Panc1 (cell line): ENCODE data around the gene TSPAN5. TPM values are rescaled to one million over a fixed set of nuclear protein-coding genes. Genes with fewer than 3 reads are reported as not detected.

ENCODE experiments used
- ATAC-seq: fragments of 200-7000 bp; cut with Tn5 transposase; 2 replicates; pipeline ENCODE4 v1.9.1; 2020; ENCODE audit warnings: mild to moderate bottlenecking, moderate library complexity
- BruUV-seq: library from RNA; stranded (reverse); fragments of 400-500 nt; replicated peaks from 2 replicates; lab custom pipeline; 2021; lab: Mats Ljungman, UMichigan
- CTCF ChIA-PET: fragments of 300-600 bp; sonication (Branson Sonifier 250); formaldehyde crosslinking; loops from one replicate; lab custom pipeline; 2022; ENCODE audit warnings: antibody characterized with exemption; lab: Charles Lee
- POLR2A ChIA-PET: fragments of 300-600 bp; sonication (Branson Sonifier 250); formaldehyde crosslinking; loops from one replicate; lab custom pipeline; 2022; ENCODE audit warnings: antibody characterized with exemption; lab: Charles Lee
- DNase-seq: peaks from one replicate; pipeline ENCODE4 v3.0.0-alpha.2; 2010; ENCODE audit warnings: low read depth, low spot score
- H3K27ac ChIP-seq: 2 replicates; pipeline ENCODE4 v1.5.1; 2011; ENCODE audit warnings: mild to moderate bottlenecking, low read length, inconsistent platforms
- H3K27me3 ChIP-seq: fragments of 200-500 bp; sonication (Bioruptor generic); 2 replicates; pipeline ENCODE4 v1.6.0; 2014; ENCODE audit warnings: low read length, inconsistent platforms; ENCODE audit not compliant: control insufficient read depth, insufficient read depth
- H3K36me3 ChIP-seq: fragments of 200-500 bp; sonication (Bioruptor generic); 2 replicates; pipeline ENCODE4 v1.5.1; 2014; ENCODE audit warnings: inconsistent platforms, mild to moderate bottlenecking, low read length, moderate library complexity; ENCODE audit not compliant: control insufficient read depth, insufficient read depth
- H3K4me1 ChIP-seq: 2 replicates; pipeline ENCODE4 v1.5.1; 2011; ENCODE audit warnings: inconsistent platforms, mild to moderate bottlenecking, low read length, moderate library complexity; ENCODE audit not compliant: control insufficient read depth, insufficient read depth
- H3K4me3 ChIP-seq, 2 experiments: 2 replicates each; pipeline ENCODE4 v1.5.1; 2011 to 2012; ENCODE audit warnings: low read depth in 2 of 2, low read length in 2 of 2, mild to moderate bottlenecking in 2 of 2, inconsistent platforms in 1 of 2, moderate library complexity in 1 of 2
- H3K9me3 ChIP-seq: fragments of 200-500 bp; sonication (Bioruptor generic); 2 replicates; pipeline ENCODE4 v1.5.1; 2014; ENCODE audit warnings: low read depth, mild to moderate bottlenecking, inconsistent platforms, low read length, moderate library complexity; ENCODE audit not compliant: control insufficient read depth, insufficient read depth
- CTCF ChIP-seq: fragments of 450-650 bp; IDR thresholded peaks from 2 replicates; pipeline ENCODE4 v1.5.1; 2017; ENCODE audit warnings: mild to moderate bottlenecking
- POLR2AphosphoS5 ChIP-seq: IDR thresholded peaks from 2 replicates; pipeline ENCODE4 v1.6.1; 2012; ENCODE audit warnings: mild to moderate bottlenecking, low read depth, low read length, moderate library complexity
- REST ChIP-seq, 2 experiments: IDR thresholded peaks; 2 replicates each; pipeline ENCODE4 v1.6.1; 2011 to 2012; ENCODE audit warnings: low read depth in 2 of 2, control low read depth in 1 of 2, low read length in 1 of 2, mild to moderate bottlenecking in 1 of 2, moderate library complexity in 1 of 2; ENCODE audit not compliant: insufficient read depth in 1 of 2
- SIN3A ChIP-seq: IDR thresholded peaks from 2 replicates; pipeline ENCODE4 v1.6.1; 2012; ENCODE audit warnings: low read depth, mild to moderate bottlenecking, low read length, moderate library complexity, borderline replicate concordance; ENCODE audit not compliant: insufficient read depth
- TCF7L2 ChIP-seq: IDR thresholded peaks from 2 replicates; pipeline ENCODE4 v1.6.1; 2011; ENCODE audit warnings: mild to moderate bottlenecking, low read depth, low read length, inconsistent platforms
- in situ Hi-C: cut with HindIII; loops from 2 replicates; pipeline ENCODE4 v1.10.0; 2016; ENCODE audit warnings: low sequenced_read_pairs, low pct_unique_long_range_greater_than_20kb
- intact Hi-C: fragments of 100-400 bp; cut with micrococcal nuclease; formaldehyde crosslinking; loops from one replicate; pipeline ENCODE4 v1.10.0; 2022; ENCODE audit not compliant: unreplicated experiment
- total RNA-seq: library from RNA; stranded (reverse); gene quantifications from one replicate; pipeline ENCODE4 v1.2.1, GENCODE V29; 2021; ENCODE audit not compliant: unreplicated experiment

The TSPAN5 gene
- total RNA-seq, 1 experiment from 2014 or later: 61.9 TPM

GRCh38 chr4:98510340-98510739 is 148.1 kb downstream of the TSPAN5 start:
- H3K27ac ChIP-seq: no peak overlapping the region
- no peaks in the 10 kb centered on the region for H3K9me3 ChIP-seq
- no TSS peak for BruUV-seq
- POLR2A ChIA-PET: no interaction called here
- ATAC-seq: no peak
- no peak for TF ChIP-seq TCF7L2
- no peak for TF ChIP-seq REST (IDR thresholded peaks at IDR 0.05; ENCODE audit: insufficient read depth in 1 of 2, low read depth in 2 of 2, low read length in 1 of 2)
- H3K36me3 ChIP-seq: no peaks in the 10 kb centered on the region
- no peak overlapping the region for H3K4me3 ChIP-seq
- intact Hi-C loops (no loop called here), in situ Hi-C loops (no loop called here)
- DNase-seq: no peak
- CTCF ChIA-PET: no interaction called here
- no peaks in the 10 kb centered on the region for H3K27me3 ChIP-seq
- H3K4me1 ChIP-seq: peaks cover 3% of the 10 kb centered on the region; the same call in 1 of the 2 replicates

GRCh38 chr4:98509721-98510120 is 148.7 kb downstream of the TSPAN5 start:
- ChIA-PET CTCF (no interaction called here), POLR2A (no interaction called here)
- ATAC-seq (no peak), DNase-seq (no peak)
- intact Hi-C loops: loop anchor here (2.0 kb wide), 1 partner anchor 23 kb away; no protein-coding TSS in a partner anchor
- peaks cover 2% of the 10 kb centered on the region; the same call in 1 of the 2 replicates for H3K4me1 ChIP-seq
- TF ChIP-seq REST (IDR thresholded peaks at IDR 0.05; ENCODE audit: insufficient read depth in 1 of 2, low read depth in 2 of 2, low read length in 1 of 2): no peak
- no peak for TF ChIP-seq TCF7L2
- no peak for TF ChIP-seq POLR2AphosphoS5
- TF ChIP-seq CTCF: no peak
- TF ChIP-seq SIN3A: no peak
- no peak overlapping the region for H3K27ac ChIP-seq
- H3K36me3 ChIP-seq: no peaks in the 10 kb centered on the region
- no peaks in the 10 kb centered on the region for H3K9me3 ChIP-seq
- no peak overlapping the region for H3K4me3 ChIP-seq
- in situ Hi-C loops: no loop called here
- no peaks in the 10 kb centered on the region for H3K27me3 ChIP-seq
- BruUV-seq: no TSS peak
